ENCODE data around the gene SLC25A13.

GRCh38 chr7:96116173-96116572 is 205.7 kb downstream of the SLC25A13 start:
- TF ChIP-seq CTCF (IDR thresholded peaks at IDR 0.05) (no peak), POLR2A (IDR thresholded peaks at IDR 0.05) (no peak)

Measured in breast epithelium (tissue), 3 donors.